Daoy (cell line): Measurements from ENCODE around the gene COL9A3. TPM values are rescaled to one million over a fixed set of nuclear protein-coding genes. Genes with fewer than 3 reads are reported as not detected.

Experiments used
- DNase-seq: peaks from one replicate; pipeline ENCODE4 v3.0.0-alpha.2; 2015; ENCODE audit warnings: low read depth
- total RNA-seq: library from RNA; depleted of rRNA; stranded (reverse); fragments of >200 nt; shearing (Covaris generic); gene quantifications from 2 replicates; pipeline ENCODE4 v1.2.3, GENCODE V29; 2014

COL9A3 gene
- total RNA-seq, 1 experiment from 2014 or later, result 0.97 TPM

DNA sequence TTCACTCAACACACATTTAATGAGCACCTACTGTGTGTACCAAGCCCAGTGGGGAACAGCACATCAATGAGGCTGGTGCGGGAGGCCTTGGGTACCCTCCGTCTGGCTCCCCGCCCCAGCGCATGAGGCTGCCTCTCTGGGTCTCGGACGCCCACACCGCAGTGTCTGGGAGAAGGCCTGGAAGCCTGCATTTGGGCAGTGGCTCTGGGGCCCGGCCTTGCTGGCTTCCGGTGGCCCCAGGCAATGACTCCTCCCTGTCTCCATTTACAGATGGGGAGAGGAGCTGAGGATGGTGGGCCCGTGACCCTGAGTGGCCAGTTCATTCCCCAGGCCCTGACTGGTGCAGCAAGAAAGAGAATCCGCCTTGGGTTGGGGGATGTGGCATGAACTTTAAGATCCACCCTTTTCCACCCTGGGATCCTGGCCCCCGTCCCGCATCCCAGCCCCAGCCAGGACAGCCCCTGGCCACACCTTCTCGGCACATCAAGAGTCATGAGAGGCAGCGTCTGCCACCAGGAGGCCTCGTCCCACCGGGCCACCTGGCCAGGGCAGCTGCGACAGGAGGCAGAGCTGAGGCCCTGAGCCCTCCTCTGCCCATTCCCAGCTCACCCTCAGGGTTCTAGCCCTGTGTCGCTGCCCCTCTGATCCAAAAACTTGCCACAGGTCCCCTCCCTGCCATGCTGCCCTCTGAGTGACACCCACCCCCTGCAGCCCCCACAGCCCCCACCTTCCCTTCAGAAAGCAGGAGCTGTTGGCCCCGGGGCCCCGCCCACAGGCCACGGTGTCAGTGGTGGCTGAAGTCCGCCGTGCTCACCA, 38.0 kb upstream of the COL9A3 start:
- no peak for DNase-seq

DNA sequence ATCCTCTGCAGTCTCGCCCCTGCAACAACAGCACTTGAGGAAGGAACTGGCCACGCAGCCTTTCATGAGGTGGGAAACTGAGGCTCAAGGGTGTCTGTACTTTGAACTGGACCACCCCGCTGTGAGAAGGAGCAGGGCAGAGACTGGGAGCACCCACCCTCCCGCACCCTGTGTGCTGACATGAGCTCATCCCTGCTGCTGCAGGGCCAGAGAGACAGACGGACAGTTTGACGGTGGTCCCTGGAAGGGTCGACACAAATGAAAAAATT, 37.5 kb upstream of the COL9A3 start:
- DNase-seq, result no peak

DNA sequence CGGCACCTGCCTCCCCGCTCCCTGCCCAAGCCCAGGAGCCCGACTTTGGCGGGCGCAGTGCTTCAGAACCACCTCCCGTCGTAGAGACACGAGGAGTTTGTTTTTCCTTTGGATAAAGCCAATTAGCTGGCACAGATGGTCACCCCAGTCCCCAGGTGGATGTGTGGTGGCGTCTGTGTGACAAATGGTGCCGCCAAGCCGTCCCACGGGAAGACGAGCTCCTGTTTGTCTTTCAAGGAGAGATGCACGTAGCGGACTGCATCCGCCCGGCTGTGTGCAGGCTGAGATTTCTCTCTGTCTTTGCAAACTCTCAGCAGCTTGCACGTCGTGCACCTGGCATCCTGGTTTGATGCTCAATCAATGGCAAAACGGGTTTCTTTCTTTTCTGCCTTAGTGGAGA, 36.6 kb upstream of the COL9A3 start:
- no peak for DNase-seq

DNA sequence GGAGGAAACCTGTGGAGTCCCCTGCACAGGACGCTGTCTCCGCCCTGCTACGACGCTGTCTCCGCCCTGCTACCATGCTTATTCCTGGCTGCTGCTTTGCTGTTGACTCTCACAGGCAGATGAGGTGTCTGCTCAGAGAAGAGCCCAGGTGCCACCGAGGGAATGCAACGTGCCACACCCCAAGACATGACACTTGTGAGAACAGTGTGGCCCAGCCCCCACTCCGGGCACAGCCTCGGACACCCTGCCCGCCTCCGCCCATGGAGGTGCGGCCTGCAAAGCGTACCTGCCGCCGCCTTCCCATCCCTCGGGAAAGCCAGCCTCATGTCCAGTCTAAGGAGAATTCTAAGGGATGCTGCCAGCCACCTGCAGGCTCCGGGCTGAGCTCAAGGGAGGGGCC, 36.2 kb upstream of the COL9A3 start:
- DNase-seq, result no peak

DNA sequence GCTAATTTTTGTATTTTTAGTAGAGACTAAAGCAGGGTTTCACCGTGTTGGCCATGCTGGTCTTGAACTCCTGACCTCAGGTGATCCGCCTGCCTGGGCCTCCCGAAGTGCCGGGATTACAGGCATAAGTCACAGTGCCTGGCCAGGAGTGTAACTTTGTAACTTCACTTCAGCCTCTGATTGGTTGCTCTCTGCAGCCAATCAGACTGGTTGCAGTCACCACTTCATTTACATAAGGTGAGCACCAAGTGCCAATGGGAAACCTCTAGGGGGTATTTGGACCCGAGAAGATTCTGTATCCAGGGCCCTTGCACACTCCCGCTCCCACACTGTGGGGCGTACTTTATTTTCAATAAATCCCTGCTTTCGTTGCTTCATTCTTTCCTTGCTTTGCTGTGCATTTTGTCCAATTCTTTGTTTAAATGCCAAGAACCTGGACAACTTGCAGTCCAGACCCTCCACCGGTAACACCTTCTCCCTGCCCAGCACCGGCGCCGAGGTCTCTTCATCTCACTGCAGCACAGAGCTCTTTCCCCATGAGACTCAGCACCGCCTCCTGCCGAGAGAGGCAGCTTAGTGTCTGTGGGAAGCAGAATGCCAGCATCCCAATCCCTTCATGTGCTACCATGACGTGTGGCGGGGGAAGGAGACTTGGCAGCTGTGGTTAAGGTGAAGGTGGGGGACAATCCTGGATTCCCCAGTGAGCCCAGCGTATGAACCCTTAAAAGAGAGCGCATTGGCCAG, 34.5 kb upstream of the COL9A3 start:
- peak; percentile 16 for DNase-seq

DNA sequence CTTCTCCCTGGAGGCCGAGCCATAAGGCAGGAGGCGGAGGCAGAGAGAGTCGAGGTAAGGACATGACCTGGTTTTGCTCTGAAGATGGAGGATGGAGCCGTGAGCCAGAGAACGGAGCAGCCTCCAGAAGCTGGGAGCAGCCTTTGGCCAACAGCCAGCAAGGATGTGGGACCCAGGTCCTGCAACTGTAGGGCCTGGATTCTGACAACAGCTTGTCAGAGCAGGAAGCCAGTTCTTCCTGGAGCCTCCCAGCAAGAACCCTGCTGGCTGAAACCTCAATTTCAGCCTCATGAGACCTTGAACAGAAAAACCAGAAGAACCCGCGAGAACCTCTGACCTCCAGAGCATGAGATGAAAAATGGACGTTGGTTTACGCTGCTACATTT, 34.0 kb upstream of the COL9A3 start:
- no peak for DNase-seq

DNA sequence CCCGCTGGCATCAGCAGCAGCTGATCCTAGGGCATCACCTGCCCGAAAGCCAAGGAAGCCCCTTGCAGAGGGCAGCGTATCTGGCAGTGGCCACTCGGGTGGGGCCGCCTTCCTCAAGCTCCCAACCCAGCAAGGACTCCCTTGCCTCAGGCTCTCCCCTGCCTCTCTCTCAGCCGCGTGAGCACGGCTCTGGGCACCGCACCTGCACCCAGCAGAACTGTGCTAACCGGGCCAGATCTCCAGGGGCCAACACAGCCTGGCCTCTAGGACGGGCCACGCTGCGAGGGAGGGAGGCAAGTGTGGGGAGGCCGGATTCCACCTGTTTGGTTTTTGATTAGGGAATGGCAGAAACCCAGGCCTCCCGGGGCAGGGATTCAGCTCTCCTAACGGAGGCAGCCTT, 32.4 kb upstream of the COL9A3 start:
- DNase-seq, result no peak

DNA sequence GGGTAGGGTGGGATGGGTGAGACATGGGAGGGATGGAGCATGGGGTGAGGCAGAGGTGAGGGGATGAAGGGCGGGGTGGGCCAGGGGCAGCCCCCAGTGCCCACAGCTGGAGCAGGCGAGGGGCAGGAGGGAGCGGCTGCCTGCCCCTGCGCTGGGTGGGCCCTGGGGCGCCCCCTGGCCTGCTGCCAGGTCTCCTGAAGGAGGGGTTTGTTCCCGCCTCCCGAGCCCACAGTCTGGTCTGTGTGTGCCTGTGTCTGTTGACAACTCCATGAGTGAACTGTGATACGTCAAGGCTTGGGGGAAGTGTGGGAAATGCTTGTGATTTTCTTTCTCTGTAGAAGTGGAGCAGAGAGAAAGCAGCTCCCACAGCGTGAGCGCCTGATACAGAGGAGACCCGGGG, 31.5 kb upstream of the COL9A3 start:
- DNase-seq, result no peak

DNA sequence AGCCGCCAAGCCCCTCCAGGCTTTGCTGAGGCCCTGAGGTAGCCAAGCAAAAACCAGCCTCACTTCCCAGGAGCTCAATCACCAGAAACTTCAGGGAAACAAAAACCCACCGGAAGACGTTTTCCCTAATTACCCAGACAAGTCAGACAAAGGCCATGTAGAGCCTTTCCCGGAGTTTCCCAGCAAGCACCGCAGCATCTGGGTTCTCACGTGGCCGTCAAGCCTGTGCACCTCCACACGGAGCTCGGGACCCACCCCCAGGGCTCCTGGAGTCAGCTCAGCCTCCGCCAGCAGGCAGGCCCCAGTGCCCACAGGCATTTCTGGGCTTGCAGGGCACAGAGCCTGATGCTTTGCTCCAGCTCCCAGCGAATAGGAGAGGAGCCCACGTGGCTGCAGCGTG, 30.7 kb upstream of the COL9A3 start:
- DNase-seq, result no peak

DNA sequence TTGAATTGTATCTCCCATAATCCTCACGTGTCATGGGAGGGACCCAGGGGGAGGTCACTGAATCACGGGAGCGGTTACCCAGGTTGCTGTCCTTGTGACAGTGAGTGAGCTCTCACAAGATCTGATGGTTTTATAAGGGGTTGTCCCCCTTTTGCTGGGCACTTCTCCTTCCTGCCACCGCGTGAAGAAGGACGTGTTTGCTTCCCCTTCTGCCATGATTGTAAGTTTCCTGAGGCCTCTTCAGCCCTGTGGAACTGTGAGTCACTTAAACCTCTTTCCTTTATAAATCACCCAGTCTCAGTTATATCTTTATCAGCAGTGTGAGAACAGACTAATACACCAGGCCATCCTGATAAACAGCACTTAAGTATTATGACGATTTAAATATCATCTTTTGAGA, 29.5 kb upstream of the COL9A3 start:
- DNase-seq, result no peak

DNA sequence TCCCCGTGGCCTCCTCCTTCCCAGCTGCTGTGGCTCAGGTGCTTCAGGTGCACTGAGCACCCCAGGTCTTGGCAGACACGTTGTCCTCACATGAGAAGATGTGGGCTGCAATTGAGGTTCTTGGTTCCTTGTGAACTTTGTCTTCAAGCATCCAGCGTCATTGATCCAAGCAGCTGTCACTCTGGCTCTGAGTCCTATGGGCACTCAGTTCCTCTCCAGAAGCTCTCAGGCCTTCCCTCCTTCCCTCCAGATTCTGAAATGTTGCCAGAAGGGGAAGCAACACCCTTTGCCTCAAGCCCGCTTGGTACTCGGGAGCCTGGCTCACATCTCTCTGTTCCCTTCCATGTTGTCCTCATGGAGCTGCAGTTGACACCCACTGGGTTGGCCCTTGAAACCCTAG, 29.0 kb upstream of the COL9A3 start:
- no peak for DNase-seq

DNA sequence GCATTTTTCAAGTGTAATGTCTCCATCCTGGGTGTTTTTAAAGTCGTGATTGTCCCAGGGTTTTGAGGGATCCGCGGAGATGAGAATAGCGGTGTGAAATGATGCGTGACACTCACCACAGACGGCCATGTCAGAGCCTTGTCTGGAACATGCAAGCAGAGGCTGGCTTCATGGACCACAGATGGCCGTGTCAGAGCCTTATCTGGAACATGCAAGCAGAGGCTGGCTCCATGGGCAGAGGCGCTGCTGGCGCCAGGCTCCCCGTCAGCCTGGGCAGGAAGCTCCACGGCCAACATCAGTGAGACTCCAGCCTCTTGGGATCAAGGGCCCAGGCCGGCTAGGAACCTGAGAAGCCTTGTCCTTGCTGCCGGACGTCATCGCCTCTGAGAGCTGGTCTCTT, 28.2 kb upstream of the COL9A3 start:
- DNase-seq, result no peak

DNA sequence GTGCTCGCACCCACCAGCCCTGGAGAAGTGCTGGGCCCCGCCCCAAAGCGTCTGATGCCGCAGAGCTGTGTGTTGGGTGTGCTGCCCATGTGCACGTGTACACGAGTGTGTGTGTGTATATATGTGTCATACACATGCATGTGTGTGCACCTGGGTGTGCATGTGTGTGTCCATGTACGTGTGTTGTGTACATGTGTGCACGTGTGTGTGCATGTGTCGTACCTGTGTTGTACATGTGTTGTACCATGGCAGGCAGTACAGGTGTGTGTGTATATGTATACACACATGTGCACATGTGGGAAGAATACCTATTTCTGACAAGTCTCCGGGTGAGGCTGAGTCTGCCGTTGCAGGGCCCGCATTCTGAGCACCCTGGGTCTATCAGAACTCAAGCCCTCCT, 26.8 kb upstream of the COL9A3 start:
- DNase-seq, result no peak

DNA sequence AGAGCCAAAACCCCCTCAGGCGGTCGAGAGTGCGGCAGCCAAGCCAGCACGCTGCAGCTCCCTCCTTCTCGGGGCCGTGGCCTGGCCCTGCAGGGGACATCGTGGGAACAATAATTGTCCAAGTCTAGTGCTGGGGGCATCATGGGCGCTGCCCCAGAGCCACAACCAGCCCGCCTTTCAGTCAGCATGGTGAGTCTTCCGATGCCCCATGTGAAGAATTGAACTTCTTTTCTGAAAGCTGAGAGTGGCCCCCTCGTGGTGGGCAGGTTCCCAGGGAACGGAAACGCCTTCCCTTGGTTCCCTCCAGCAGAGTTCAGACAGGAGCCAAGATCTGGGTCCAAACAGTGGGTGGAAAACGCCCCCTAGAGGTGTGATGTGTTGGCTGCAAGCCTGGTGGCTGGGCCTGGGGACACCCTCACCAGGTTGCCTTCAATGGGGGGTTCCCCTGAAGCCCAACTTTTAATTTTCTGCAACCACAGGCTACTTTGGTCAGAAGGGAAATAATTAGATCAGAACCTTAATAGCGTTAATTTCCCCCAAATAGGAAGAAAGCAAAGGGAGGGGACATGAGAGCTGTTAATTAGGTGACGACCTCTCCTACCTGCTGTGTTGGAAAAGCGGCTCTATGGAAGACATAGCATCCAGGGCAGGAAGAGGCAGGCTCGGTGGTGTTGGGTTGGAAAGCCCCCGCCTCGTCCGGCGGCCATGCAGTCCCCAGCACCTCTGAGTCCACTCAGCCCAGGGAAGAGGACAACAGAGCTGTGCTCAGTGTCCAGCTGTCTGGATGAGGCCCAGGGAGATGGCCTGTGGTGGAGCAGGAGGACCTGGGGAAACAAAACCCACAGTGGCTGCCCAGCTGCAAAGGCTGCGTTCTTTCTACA, 25.3 kb upstream of the COL9A3 start:
- peak; percentile 92 for DNase-seq

DNA sequence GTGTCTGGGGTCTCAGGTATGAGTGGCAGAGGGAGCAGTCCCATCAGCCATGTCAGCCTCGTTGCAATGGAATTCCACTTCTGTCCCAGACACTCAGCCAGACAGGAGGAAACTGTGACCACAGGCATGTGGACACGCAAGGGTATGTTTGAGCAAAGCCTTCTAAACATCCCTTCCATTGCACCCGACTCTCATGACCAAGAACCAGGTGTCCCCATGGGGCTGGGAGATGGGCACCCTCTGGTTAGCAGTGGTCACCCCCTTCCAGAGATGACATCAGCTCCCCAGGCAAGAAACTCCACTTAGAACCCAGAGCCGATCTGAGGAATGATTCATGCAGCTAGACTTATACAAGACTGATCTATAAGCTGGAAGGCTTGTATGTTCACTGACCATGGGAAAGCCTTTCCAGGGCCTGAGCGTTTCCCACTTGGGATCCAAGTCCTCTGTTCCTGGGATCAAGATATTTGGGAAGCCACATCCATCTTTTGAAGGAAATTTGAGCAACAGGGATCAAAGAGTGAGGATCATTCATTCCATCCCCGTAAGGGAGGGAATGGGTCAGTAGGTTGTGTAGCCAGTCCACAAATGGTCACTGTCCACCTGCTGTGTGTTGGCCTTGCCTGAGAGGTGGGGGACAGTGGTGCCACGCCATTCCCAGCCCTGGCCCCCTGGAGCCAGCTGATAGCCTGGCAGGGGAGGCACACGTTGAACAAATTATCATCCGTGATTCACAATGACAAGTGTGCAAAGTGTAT, 24.5 kb upstream of the COL9A3 start:
- DNase-seq, result peak; percentile 72

DNA sequence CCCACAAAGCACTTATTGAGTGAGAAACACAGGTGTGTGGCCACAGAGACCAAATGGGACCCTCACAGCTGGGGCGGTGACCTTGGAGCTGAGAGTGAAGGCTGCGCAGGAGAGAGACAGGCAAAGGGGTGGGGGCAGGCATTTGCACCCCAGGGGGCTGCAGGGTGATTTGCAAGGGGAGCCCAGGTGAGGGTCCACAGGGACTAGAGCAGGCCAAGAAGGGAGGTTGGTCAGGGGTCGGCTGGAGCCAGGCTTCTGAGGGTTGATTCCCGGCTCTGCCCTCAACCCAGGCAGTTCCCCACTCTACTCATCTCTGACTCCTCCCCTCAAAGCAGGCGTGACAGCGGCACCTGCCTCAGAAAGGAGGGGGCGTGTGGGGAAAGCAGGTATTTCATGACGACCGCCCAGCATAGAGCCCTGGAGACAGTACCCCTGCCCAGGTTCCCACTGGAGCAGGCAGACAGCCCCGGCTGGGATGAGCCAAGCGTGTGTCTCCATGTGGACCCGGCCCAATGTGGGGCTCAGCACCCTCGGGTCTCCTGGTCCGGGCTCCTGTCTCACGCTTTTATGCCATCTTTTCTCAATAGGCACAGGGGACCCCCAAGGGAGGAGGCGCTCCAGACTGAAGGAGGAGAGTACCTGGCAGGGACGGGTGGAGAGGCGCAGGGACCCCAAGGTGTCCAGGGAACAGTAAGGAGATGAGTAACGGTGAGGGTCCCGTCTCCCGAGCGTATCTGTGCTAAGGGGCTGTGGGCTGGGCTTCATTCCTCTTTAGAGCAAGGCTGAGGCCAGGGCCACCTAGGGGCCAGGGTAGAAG, 23.7 kb upstream of the COL9A3 start:
- no peak for DNase-seq

DNA sequence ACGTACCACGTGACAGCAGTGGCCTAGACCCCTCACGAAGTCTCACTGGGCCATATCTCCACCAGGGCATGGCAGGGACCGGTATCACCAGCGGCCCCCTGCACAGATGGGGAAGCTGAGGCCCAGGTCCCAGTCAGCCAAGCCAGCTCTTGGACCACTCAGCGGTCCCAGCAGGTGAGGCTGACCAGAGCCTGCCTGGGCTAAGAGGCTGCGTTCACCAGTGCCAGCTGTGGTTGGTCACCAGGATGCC, 23.2 kb upstream of the COL9A3 start:
- no peak for DNase-seq

DNA sequence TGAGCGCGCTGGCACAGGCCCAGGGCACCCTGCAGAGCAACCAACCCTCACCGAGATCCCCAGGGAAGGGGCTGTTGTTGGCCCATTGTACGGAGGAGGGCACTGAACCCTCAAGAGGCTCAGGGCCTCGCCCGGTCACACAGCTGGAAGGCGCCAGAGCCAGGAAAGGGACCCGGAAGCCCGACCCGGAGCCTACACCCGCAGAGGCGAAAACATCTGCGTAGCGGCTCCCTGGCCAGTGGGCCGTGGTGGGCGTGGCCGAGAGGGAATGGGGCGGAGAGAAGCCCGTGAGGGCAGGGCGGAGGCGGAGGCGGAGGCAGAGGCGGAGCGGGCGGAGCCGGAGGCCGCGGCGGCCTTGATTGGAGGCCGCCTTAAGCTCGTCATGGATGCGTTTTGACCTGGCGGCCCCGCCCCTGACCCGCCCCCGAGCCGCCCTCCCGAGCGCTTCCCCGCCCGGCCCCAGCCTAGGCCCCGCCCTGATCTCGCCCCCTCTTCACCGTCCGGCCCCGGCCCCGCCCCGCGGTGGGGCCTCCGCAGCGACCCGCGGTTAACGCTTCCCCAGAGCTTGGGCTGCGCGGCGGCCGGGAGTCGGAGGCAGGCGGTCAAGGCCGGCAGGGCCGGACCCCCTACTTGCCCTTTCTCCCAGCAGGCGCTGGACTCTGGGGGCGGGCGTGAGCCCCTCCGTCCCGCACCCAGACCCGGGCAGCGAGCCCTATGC, 22.7 kb upstream of the COL9A3 start:
- DNase-seq, result peak; percentile 97

DNA sequence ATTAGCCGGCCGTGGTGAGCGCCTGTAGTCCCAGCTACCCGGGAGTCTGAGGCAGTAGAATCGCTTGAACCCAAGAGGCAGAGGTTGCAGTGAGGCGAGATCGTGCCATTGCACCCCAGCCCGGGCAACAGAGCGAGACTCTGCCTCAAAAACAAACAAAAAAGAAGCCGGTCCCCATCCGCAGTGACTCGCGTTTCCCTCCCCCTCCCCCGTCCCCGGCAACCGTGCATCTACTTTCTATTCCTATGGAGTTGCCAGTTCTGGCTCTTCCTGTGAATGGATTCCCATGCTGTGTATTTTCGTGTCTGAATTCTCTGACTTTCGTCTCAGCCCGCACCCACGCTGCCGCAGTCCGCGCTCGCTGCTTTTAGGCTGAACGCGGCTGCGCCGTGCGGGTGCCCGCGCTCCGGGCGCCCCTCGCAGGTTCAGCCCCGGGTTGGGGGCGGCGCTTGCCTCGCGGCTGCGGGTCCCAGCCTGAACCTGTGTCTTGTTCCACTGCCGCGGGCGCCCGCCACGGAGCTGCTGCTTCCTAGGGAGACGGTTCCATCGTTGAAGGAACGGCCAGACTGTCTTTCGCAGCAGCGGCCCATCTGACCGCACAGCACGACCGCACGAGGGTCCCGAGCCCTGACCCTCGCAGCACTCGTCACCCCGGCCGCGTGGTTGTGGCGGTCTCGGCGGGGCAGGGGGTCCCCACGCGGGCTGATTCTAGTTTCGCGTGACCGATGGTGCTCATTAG, 21.7 kb upstream of the COL9A3 start:
- peak; percentile 67 for DNase-seq
